ENCODE results near the gene EBPL.

The EBPL gene

DNA sequence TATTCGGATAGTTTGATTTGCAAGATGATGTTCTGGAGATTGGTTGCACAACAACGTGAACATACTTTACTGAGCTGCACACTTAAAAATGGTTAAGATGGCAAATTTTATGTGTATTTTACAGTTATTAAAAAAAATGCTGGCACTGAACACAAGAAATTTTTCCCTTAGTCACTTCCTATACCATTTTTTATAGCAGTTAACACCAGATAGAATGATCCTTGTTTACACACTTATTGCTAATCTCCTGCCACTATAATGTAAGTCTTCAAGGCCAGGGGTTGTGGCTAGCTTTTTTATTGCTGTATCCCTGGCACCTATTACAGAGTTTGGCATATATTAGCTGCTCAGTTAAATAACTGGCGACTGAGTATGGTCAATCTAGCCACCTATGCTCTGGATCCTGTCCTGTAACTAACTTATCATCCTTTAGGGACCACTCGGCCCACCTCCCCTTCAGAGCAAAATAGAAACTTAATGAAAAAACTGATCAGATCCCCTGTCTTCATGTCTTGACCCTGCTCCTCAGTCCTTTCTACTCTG, 2.0 kb upstream of the EBPL start:
- no peak for DNase-seq
- no peak for TF ChIP-seq POLR2A (IDR thresholded peaks at IDR 0.05; ENCODE audit: low read length)
- TF ChIP-seq GATA1 (IDR thresholded peaks at IDR 0.05; ENCODE audit: low read depth, low read length): no peak

DNA sequence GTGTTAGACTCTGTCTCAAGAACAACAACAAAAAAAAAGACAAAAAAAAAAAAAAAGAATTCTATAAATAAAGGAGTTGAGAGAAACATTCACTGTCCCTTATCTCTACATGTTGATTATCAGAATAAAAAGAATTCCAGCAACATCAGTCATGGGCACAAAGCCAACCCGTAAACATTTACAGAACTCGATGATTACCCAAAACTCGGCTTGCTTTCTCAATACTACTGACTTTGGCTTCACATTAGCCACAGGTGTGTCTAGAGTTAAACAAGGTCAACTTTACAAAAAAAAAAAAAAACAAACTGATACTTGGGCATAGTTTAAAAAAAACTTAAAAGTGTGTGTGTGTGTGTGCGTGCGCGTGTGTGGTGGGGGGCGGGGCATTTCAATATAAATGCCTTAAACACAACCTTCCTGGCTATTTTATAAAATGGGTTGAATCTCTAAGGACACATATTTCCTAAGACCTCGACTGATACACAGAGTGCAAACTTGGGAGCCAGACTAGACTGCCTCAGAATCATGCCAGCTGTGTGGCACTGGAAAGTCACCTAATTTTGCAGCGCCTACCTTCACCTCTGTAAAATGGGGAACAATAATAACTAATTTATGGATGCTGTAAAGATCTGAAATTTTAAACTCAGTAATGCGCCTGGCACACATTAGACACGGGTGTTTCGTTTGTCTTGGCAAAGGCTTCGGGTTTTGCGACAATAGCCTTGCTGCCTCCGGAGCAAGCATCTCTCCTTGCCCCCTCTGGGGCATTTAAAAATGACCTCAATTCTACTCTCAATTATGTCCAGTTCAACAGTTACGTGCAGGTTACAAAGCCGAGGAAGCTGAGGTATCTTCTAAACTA, 922 bp downstream of the EBPL start:
- DNase-seq: peak; percentile 49 to 50
- TF ChIP-seq GATA1 (IDR thresholded peaks at IDR 0.05; ENCODE audit: low read depth, low read length) (no peak), POLR2A (IDR thresholded peaks at IDR 0.05; ENCODE audit: low read length) (no peak)

DNA sequence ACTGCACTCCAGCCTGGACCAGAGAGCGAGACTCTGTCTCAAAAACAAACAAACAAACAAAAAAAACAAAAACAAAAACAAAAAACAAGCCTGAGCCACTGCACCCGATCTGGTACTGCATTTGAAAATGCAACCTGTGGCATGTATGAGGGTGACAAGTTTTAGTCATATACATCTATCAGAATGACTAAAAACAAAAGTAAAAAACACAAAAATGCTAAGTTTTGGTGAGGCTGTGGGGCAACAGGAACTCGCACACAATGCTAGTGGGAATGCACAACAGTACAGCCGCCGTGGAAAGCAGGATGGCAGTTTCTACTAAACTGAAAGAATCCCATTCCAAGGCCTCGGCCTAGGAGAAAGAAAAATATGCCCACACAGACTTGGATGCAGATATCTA, 7.8 kb downstream of the EBPL start:
- TF ChIP-seq POLR2A (IDR thresholded peaks at IDR 0.05; ENCODE audit: low read length) (no peak), GATA1 (IDR thresholded peaks at IDR 0.05; ENCODE audit: low read depth, low read length) (no peak)
- no peak for DNase-seq

DNA sequence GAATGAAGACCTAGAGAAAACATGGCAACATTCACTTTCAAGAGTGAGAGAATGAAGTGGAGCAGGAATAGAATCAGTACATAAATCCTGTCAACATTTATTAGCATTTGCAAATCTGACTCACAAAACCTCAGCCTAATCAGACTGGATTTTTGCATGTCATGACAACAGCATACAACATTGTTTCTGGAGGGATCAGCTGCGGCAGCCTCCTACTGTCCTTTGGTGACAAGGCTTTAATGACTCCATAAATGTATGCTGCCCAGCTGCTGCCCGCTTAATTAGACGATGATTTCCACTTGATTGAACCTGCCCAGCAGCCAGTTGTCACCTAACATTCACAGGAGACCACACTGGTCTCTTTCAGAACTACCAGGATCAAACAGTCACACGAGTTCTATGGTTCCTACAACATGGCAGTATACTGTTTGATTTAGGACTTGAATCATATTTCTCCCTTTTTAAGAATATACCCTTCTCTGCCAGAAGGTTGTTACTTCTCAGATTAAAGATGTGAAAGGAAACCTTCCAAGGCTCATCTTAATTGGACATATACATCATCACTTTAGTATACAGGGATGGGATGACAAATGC, 9.3 kb downstream of the EBPL start:
- DNase-seq: no peak
- no peak for TF ChIP-seq GATA1 (IDR thresholded peaks at IDR 0.05; ENCODE audit: low read depth, low read length)
- TF ChIP-seq POLR2A (IDR thresholded peaks at IDR 0.05; ENCODE audit: low read length): no peak

DNA sequence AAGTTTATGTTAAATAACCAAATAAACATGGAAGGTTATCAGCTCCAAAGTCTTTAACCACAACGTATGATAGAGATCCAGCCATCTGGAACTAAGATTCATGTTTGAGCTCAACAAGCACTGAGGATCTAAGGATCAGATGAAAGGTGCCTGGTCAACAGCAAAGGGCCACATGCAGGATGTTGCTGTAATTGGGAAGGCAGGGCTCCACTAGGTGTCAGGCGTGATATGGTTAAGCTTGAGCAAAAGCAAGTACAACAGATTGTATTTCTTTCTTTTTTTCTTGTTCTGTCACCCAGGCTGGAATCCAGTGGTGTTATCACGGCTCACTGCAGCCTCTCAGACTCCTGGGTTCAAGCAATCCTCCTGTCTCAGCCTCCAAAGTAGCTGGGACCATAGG, 12.0 kb downstream of the EBPL start:
- no peak for TF ChIP-seq POLR2A (IDR thresholded peaks at IDR 0.05; ENCODE audit: low read length)
- no peak for TF ChIP-seq GATA1 (IDR thresholded peaks at IDR 0.05; ENCODE audit: low read depth, low read length)
- peak; percentile 15 to 18 for DNase-seq

DNA sequence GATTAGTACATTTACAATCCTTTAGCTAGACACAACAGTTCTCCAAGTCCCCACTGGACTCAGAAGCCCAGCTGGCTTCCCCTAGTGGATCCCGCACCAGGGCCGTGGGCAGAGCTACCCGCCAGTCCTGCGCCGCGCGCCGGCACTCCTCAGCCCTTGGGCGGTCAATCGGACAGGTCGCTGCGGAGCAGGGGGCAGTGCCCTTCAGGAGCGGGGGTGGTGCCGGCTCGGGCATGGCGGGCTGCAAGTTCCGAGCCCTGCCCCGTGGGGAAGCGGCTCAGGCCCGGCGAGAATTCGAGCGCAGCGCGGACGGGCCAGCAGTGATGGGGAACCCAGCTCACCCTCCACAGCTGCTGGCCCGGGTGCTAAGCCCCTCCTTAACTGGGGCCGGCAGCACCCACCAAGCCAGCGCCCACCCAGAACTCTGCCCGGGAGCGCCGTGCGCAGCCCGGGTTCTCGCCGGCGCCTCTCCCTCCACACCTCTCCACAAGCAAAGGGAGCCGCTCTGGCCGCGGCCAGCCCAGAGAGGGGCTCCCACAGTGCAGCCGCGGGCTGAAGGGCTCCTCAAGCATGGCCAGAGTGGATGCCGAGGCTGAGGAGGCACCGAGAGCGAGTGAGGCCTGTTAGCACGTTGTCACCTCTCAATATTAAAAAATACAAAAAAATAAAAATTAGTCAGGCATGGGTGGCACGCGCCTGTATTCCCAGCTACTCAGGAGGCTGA, 12.9 kb downstream of the EBPL start:
- DNase-seq: no peak

DNA sequence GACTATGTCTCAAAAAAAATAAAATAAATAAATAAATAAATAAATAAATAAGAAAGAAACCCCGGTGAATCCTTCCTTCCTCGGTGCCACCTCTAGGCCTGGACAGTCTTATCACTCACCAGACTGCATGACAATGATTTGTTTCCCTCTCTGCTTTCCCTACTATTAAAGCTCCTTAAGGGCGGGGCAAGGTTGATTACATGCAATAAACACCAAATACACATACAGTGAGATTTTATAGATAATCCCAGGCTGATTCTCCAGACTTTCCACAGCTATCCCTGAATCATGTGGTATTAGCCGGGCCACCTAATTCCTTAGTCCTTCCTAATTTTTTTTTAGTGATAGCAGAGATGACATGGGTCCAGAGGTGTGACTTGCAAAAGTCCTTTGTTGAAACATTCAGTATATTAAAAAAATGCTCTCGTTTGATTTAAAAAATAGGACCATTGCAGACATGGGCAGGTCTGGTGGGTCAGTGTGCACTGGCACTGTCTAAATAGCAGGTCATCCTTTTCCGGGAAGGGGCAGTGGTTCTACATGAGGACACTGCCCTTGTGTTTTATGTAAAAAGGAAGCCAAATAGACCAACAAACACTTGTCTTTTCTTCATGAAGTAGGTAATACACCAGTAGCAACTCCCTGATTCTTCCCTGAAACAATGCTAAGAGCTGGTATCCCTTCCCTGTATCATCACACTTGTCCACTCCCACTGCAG, 14.5 kb downstream of the EBPL start:
- DNase-seq: no peak
- TF ChIP-seq GATA1 (IDR thresholded peaks at IDR 0.05; ENCODE audit: low read depth, low read length) (no peak), POLR2A (IDR thresholded peaks at IDR 0.05; ENCODE audit: low read length) (no peak)

More for the DNA sequence above, 12.9 kb downstream of the EBPL start:
- TF ChIP-seq GATA1 (IDR thresholded peaks at IDR 0.05; ENCODE audit: low read depth, low read length): no peak
- TF ChIP-seq POLR2A (IDR thresholded peaks at IDR 0.05; ENCODE audit: low read length): no peak

DNA sequence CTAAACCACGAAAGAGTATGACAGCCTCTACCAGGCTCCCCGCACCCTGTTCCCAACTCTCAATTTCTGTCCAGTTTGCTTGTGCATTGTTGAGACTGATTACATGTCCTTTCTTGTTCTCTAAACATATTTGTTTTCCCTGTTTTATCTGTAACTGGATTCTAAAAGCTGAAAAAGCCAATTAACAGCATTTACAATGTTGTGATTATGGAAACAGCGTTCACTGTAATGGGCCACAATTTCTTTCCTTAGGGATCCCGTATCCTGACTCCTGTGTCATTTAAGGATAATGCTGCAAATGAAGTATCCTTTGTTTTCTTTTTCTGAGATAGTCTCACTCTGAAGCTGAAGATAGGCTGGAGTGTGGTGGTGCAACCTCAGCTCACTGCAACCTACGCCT, 20.5 kb downstream of the EBPL start:
- no peak for DNase-seq
- TF ChIP-seq GATA1 (IDR thresholded peaks at IDR 0.05; ENCODE audit: low read depth, low read length) (no peak), POLR2A (IDR thresholded peaks at IDR 0.05; ENCODE audit: low read length) (no peak)

DNA sequence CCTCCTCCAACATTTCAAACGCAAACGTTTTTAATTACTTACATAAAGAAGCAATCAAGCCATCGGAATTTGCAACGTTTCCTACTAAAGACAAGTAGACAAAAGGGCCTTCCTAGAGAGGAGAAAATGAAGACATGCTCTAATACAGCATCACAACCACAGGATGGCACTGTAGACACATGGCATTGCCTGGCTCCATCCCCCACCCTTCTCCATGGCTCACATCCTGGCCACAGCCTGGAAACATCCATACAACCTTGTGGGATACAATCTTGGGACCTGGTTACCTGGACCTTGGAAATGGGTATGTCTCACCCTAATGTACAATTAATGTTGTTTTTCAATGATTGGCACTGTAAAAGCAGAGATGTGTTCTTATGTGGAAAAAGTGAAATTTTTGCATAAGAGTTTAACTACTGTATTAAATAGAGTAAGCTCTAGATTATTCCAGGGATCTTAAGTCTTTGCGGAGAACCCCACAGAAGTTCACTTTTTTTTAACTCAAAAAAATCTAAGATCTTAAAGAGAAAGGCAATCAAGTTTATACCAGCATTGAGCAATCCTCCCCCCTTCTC, 21.5 kb downstream of the EBPL start:
- TF ChIP-seq POLR2A (IDR thresholded peaks at IDR 0.05; ENCODE audit: low read length) (no peak), GATA1 (IDR thresholded peaks at IDR 0.05; ENCODE audit: low read depth, low read length) (no peak)
- peak; percentile 57 to 73 for DNase-seq

DNA sequence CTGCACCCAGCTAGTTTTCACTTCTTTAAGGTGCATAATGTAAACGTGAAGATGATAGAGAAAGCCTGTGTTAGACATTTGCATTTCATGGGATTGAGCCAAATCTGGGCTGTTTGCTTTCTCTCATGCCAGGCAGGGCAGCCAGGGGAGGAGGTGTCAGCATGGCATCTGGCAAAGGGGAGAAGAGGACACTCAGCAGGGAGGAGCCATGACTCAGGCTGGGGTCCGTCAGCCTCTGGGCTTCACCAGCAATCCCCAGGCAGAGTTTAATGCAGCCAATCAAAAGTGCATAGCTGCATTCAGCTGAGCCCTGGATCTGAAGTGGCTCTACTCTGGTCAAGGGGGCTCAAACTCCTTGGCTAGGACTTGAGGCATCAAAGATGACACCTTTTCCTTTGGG, 23.5 kb downstream of the EBPL start:
- DNase-seq: no peak
- TF ChIP-seq GATA1 (IDR thresholded peaks at IDR 0.05; ENCODE audit: low read depth, low read length): no peak
- no peak for TF ChIP-seq POLR2A (IDR thresholded peaks at IDR 0.05; ENCODE audit: low read length)

DNA sequence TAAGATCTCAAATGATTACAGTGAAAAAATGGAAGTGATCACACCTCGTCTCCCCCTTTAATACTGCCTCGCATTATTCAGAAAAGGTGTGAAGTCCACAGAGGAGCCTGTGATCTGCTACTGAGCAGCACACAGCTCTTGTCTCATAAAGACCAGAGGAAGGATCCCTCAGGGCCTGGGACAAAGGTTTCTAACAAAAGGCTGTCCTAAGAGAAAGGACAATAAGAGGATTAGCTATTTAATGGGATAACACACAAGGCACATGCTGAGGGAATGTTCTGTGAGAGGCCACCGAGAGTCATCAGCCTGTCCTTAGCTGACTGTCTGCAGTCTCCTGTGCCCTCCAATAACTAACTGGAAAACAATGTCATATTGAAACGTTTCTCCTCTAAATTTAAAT, 26.7 kb downstream of the EBPL start:
- DNase-seq: no peak

DNA sequence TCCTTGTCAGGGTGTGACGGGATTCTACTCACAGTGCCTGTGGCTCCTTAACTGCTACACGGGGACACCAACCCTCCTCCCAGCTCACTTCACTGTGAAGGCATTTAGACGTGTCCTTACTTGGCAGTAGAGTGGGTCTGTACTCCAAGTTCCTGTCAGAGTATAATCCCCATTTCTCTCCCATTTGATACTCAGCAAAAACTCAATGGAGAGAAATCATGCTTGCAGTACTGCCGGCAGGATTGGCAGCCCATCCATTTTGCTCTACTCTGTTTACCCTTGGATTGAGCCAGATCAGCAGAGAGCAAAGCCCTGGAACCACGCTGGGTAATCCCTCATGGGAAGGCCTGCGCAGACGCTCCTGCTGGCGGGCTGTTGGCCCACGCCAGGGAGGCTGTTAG, 34.0 kb downstream of the EBPL start:
- no peak for DNase-seq
- TF ChIP-seq GATA1 (IDR thresholded peaks at IDR 0.05; ENCODE audit: low read depth, low read length) (no peak), POLR2A (IDR thresholded peaks at IDR 0.05; ENCODE audit: low read length) (no peak)

More for the DNA sequence above, 26.7 kb downstream of the EBPL start:
- TF ChIP-seq GATA1 (IDR thresholded peaks at IDR 0.05; ENCODE audit: low read depth, low read length) (no peak), POLR2A (IDR thresholded peaks at IDR 0.05; ENCODE audit: low read length) (no peak)

DNA sequence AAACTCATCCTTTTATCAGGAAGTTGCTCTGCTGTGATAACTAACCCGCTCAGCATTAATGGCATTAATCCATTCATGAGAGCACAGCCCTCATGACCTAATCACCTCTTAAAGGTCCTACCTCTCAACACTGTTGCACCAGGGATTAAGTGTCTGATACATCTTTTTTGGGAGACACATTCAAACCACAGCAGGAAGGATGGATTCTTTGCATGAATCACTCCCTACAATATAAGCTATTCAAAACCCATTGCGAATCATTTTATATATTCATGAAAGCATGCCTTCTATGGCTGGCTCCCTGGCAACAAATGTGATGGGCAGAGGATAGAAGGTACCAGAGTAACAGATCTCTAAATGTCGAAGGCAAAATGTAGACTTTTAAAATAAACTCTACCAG, 35.4 kb downstream of the EBPL start:
- peak in 1 of 2 experiments; percentile 5 for DNase-seq
- TF ChIP-seq GATA1 (IDR thresholded peaks at IDR 0.05; ENCODE audit: low read depth, low read length) (no peak), POLR2A (IDR thresholded peaks at IDR 0.05; ENCODE audit: low read length) (no peak)
